Measurements from ENCODE around the gene VTI1A.
A peak's percentile ranks its signal among the peaks of the same experiment; 100 is the strongest.

VTI1A gene

DNA sequence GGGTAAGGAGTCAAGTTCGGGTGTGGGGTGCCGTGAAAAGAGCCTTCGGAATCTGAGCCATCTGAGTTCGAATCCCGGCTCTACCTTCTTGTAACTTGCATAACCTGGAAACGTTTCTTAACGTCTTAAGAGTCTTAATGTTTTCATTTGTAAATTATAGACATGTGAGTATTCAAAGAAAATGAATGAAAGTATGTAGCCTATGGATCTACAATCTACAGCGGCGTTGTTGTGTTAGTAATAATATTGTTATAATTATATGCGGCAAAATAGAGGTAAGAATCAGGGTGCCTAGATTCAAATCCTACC lies 559 bp downstream of the VTI1A start (continued):
- TF ChIP-seq, protein P1, sequence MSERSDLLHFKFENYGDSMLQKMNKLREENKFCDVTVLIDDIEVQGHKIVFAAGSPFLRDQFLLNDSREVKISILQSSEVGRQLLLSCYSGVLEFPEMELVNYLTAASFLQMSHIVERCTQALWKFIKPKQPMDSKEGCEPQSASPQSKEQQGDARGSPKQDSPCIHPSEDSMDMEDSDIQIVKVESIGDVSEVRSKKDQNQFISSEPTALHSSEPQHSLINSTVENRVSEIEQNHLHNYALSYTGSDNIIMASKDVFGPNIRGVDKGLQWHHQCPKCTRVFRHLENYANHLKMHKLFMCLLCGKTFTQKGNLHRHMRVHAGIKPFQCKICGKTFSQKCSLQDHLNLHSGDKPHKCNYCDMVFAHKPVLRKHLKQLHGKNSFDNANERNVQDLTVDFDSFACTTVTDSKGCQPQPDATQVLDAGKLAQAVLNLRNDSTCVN (tag by site-specific recombination; optimal IDR thresholded peaks at IDR 0.05) = no peak
- TF ChIP-seq ZNF16 (tag by site-specific recombination; IDR thresholded peaks at IDR 0.05; ENCODE audit: low read depth) (no peak), ZNF184 (tag by site-specific recombination; IDR thresholded peaks at IDR 0.05) (no peak), ZIC2 (tag by site-specific recombination; IDR thresholded peaks at IDR 0.05) (no peak), ZNF221 (tag by site-specific recombination; IDR thresholded peaks at IDR 0.05; ENCODE audit: borderline replicate concordance) (no peak), ZBTB21 (tag by site-specific recombination; IDR thresholded peaks at IDR 0.05) (no peak), ZNF266 (tag by site-specific recombination; IDR thresholded peaks at IDR 0.05; ENCODE audit: low read depth) (no peak), ZNF514 (tag by site-specific recombination; IDR thresholded peaks at IDR 0.05) (no peak)

DNA sequence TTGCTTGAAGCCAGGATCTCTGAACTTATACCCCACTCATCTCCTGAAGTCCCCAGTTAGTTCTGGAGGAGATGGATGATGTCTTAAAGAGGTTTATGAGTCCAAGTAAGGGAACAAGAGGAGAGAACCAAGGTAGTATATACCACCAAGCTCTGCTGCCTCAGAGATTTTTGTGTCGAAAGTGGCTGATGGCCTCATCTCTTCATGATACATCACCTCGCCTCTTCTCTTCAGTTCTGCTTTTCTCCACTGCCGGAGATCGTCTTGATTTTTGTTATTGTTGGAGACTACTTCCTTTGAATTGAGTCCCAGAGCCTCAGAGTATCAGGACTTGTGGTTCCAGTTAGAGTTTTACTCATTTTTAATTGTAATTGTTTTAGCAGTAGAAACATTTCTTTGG lies 1.9 kb downstream of the VTI1A start:
- TF ChIP-seq RBAK (tag by site-specific recombination; IDR thresholded peaks at IDR 0.05) = no peak
- TF ChIP-seq YY1 (tag by site-specific recombination; IDR thresholded peaks at IDR 0.05) = no peak
- Histone ChIP-seq H3K4me3 (ENCODE audit: low read depth, low read length) (no peak overlapping the region), H3K27ac (ENCODE audit: extremely low read depth, low read depth, low read length) (no peak overlapping the region), H3K9me3 (ENCODE audit: control insufficient read depth, insufficient read depth, low read depth, low read length) (no peaks in the 10 kb centered on the region), H3K36me3 (ENCODE audit: control insufficient read depth in 2 of 2, insufficient read depth in 1 of 2, low read length in 2 of 2) (peaks cover 15 to 16% of the 10 kb centered on the region in 2 experiments), H3K4me1 (ENCODE audit: control insufficient read depth, insufficient read depth, low read length) (peaks cover 5% of the 10 kb centered on the region)
- ChIA-PET CTCF (interaction anchor here (2.4 kb wide), 1 partner anchor 23 kb away, joined by 8 read pairs; no protein-coding TSS in a partner anchor), POLR2A (no interaction called here)

DNA sequence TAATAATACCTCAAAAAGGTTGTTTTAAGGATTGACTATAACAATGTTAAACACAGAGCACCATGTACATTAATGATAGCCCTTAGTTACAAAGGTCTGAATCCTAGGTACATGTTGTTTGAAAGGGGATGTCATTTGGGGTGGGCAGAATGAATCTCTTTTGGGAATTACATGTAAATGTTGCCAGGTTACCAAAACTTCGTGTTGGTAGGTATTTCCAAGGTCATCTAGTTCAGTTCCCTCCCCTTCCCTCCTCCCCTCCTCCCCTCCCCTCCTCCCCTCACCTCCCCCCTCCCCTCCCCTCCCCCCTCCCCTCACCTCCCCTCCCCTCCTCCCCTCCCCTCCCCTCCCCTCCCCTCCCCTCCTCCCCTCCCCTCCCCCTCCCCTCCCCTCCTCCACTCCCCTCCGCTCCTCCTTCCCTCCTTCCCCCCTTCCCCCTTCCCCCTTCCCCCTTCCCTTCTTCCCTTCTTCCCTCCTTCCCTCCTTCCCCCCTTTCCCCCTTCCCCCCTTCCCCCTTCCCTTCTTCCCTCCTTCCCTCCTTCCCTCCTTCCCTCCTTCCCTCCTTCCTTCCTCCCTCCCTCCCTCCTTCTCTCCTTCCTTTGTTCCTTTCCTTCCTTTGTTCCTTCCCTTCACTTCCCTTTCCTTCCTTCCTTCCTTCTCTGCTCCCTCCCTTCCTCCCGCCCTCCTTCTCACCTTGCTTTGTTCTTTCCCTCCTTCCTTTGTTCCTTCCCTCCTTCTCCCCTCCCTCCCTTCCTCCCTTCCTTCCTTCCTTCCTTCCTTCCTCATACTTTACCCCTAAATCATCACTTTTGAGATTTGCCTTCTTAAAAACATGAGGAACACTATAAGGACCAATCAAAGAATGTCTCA lies 8.1 kb downstream of the VTI1A start:
- H3K4me1 ChIP-seq (ENCODE audit: control insufficient read depth, insufficient read depth, low read length) = no peaks in the 10 kb centered on the region
- TF ChIP-seq ZNF660 (tag by site-specific recombination; IDR thresholded peaks at IDR 0.05) (no peak), ZNF366 (tag by site-specific recombination; conservative IDR thresholded peaks at IDR 0.05) (peak; percentile 80)
- TF ChIP-seq, protein P2, sequence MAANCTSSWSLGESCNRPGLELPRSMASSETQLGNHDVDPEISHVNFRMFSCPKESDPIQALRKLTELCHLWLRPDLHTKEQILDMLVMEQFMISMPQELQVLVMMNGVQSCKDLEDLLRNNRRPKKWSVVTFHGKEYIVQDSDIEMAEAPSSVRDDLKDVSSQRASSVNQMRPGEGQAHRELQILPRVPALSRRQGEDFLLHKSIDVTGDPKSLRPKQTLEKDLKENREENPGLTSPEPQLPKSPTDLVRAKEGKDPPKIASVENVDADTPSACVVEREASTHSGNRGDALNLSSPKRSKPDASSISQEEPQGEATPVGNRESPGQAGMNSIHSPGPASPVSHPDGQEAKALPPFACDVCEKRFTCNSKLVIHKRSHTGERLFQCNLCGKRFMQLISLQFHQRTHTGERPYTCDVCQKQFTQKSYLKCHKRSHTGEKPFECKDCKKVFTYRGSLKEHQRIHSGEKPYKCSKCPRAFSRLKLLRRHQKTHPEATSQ (tag by site-specific recombination; IDR thresholded peaks at IDR 0.05) = no peak
- TF ChIP-seq, protein P3, sequence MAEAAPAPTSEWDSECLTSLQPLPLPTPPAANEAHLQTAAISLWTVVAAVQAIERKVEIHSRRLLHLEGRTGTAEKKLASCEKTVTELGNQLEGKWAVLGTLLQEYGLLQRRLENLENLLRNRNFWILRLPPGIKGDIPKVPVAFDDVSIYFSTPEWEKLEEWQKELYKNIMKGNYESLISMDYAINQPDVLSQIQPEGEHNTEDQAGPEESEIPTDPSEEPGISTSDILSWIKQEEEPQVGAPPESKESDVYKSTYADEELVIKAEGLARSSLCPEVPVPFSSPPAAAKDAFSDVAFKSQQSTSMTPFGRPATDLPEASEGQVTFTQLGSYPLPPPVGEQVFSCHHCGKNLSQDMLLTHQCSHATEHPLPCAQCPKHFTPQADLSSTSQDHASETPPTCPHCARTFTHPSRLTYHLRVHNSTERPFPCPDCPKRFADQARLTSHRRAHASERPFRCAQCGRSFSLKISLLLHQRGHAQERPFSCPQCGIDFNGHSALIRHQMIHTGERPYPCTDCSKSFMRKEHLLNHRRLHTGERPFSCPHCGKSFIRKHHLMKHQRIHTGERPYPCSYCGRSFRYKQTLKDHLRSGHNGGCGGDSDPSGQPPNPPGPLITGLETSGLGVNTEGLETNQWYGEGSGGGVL (tag by site-specific recombination; IDR thresholded peaks at IDR 0.05) = 0 out of 2 replicates have a peak, but pooled peaks have one; percentile 17
- no peak overlapping the region for H3K4me3 ChIP-seq (ENCODE audit: low read depth, low read length)
- CTCF ChIA-PET = interaction anchor here (0.6 kb wide), 1 partner anchor 123 kb away, joined by 3 read pairs; no protein-coding TSS in a partner anchor
- H3K9me3 ChIP-seq (ENCODE audit: control insufficient read depth, insufficient read depth, low read depth, low read length) = no peaks in the 10 kb centered on the region
- POLR2A ChIA-PET = no interaction called here
- H3K27ac ChIP-seq (ENCODE audit: extremely low read depth, low read depth, low read length) = no peak overlapping the region
- H3K36me3 ChIP-seq (ENCODE audit: control insufficient read depth in 2 of 2, insufficient read depth in 1 of 2, low read length in 2 of 2) = no peaks in the 10 kb centered on the region

DNA sequence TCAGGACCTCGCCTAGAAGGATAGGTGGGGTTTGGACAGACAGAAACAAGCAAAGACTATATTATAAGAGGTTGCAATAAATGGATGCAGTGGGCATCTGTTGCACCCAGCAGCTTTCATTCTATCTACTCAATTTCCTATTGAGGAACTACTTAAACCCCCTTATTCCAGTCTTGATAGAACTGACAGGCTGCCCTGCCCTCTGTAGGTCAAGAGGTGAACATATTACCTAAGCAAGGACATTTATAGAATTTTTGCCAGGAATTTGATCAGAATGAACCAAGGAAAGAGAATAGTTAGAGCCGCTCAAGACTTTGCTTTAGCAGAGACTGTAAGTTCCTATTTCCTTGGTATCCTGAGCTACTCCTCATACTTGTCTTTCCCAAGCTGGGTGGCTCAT lies 9.5 kb downstream of the VTI1A start:
- Histone ChIP-seq H3K36me3 (ENCODE audit: control insufficient read depth in 2 of 2, insufficient read depth in 1 of 2, low read length in 2 of 2) (peaks cover 0 to under 1% of the 10 kb centered on the region in 2 experiments; a peak in 1 of 3 replicates), H3K9me3 (ENCODE audit: control insufficient read depth, insufficient read depth, low read depth, low read length) (no peaks in the 10 kb centered on the region), H3K4me3 (ENCODE audit: low read depth, low read length) (no peak overlapping the region), H3K4me1 (ENCODE audit: control insufficient read depth, insufficient read depth, low read length) (no peaks in the 10 kb centered on the region), H3K27ac (ENCODE audit: extremely low read depth, low read depth, low read length) (no peak overlapping the region)
- POLR2A ChIA-PET = interaction anchor here (0.8 kb wide), 1 partner anchor 10 kb away, joined by 4 read pairs; the partner anchor contains the start of genes VTI1A and ZDHHC6
- CTCF ChIA-PET = interaction anchor here (0.7 to 0.9 kb wide), 3 partner anchors 19 to 1346 kb away, joined by 3 to 4 read pairs (median 3); no protein-coding TSS in a partner anchor
- TF ChIP-seq ZNF350 (tag by site-specific recombination; IDR thresholded peaks at IDR 0.05) = no peak
- TF ChIP-seq ZNF24 (tag by site-specific recombination; IDR thresholded peaks at IDR 0.05) = no peak
- no peak for TF ChIP-seq ZNF610 (tag by site-specific recombination; IDR thresholded peaks at IDR 0.05; ENCODE audit: borderline replicate concordance)
- TF ChIP-seq ZNF132 (tag by site-specific recombination; IDR thresholded peaks at IDR 0.05; ENCODE audit: borderline replicate concordance) = no peak
- no peak for TF ChIP-seq ZFP37 (tag by site-specific recombination; IDR thresholded peaks at IDR 0.05)
- TF ChIP-seq, protein P4, sequence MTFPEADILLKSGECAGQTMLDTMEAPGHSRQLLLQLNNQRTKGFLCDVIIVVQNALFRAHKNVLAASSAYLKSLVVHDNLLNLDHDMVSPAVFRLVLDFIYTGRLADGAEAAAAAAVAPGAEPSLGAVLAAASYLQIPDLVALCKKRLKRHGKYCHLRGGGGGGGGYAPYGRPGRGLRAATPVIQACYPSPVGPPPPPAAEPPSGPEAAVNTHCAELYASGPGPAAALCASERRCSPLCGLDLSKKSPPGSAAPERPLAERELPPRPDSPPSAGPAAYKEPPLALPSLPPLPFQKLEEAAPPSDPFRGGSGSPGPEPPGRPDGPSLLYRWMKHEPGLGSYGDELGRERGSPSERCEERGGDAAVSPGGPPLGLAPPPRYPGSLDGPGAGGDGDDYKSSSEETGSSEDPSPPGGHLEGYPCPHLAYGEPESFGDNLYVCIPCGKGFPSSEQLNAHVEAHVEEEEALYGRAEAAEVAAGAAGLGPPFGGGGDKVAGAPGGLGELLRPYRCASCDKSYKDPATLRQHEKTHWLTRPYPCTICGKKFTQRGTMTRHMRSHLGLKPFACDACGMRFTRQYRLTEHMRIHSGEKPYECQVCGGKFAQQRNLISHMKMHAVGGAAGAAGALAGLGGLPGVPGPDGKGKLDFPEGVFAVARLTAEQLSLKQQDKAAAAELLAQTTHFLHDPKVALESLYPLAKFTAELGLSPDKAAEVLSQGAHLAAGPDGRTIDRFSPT (tag by site-specific recombination; IDR thresholded peaks at IDR 0.05) = no peak
- no peak for TF ChIP-seq ZNF626 (tag by site-specific recombination; IDR thresholded peaks at IDR 0.05)
